ENCODE measurements around the gene NRAS.

NRAS gene

GRCh38 chr1:114677691-114678090 lies 38.9 kb downstream of the NRAS start:
- no peak for DNase-seq
- CTCF ChIA-PET = no interaction called here
- H3K9me3 Mint-ChIP-seq = no peaks in the 10 kb centered on the region
- H3K4me1 Mint-ChIP-seq = no peaks in the 10 kb centered on the region
- no peak overlapping the region for H3K27ac Mint-ChIP-seq
- H3K27me3 Mint-ChIP-seq = peaks cover 17% of the 10 kb centered on the region
- no peaks in the 10 kb centered on the region for H3K36me3 Mint-ChIP-seq
- H3K4me3 Mint-ChIP-seq = no peak overlapping the region

- Mint-ChIP-seq H3K4me1 (no peaks in the 10 kb centered on the region), H3K27me3 (peaks cover 17% of the 10 kb centered on the region), H3K9me3 (no peaks in the 10 kb centered on the region), H3K27ac (no peak overlapping the region), H3K4me3 (no peak overlapping the region), H3K36me3 (no peaks in the 10 kb centered on the region)
- no peak for DNase-seq
- CTCF ChIA-PET = no interaction called here
Measured at GRCh38 chr1:114676115-114676514, 40.5 kb downstream of the NRAS start.

- CTCF ChIA-PET = interaction anchor here (0.6 to 3.1 kb wide), 10 partner anchors 9 to 695 kb away, joined by 3 to 22 read pairs (median 3); no protein-coding TSS in a partner anchor
- no peak for DNase-seq
- Mint-ChIP-seq H3K4me3 (no peak overlapping the region), H3K4me1 (peaks cover 13% of the 10 kb centered on the region), H3K27ac (no peak overlapping the region), H3K9me3 (no peaks in the 10 kb centered on the region), H3K27me3 (peaks cover 16% of the 10 kb centered on the region), H3K36me3 (no peaks in the 10 kb centered on the region)
Measured at GRCh38 chr1:114671939-114672275, 44.7 kb downstream of the NRAS start.

- H3K4me3 Mint-ChIP-seq = no peak overlapping the region
- no peak for DNase-seq
Measured at GRCh38 chr1:114671011-114671938, 45.3 kb downstream of the NRAS start.

GRCh38 chr1:114670083-114671010 lies 46.2 kb downstream of the NRAS start:
- DNase-seq = peak; percentile 93
- H3K4me1 Mint-ChIP-seq = peaks cover 13% of the 10 kb centered on the region
- peak overlapping the region; percentile 91 for H3K4me3 Mint-ChIP-seq
- no peaks in the 10 kb centered on the region for H3K9me3 Mint-ChIP-seq
- H3K27me3 Mint-ChIP-seq = peaks cover 16% of the 10 kb centered on the region
- CTCF ChIA-PET = interaction anchor here (1.0 to 3.1 kb wide), 4 partner anchors 45 to 323 kb away, joined by 3 to 22 read pairs (median 4); no protein-coding TSS in a partner anchor
- H3K27ac Mint-ChIP-seq = peak overlapping the region; percentile 69
- H3K36me3 Mint-ChIP-seq = no peaks in the 10 kb centered on the region

More at GRCh38 chr1:114671011-114671938, 45.3 kb downstream of the NRAS start:
- CTCF ChIA-PET = interaction anchor here (0.6 to 3.1 kb wide), 10 partner anchors 10 to 694 kb away, joined by 3 to 22 read pairs (median 3); no protein-coding TSS in a partner anchor
- no peaks in the 10 kb centered on the region for H3K9me3 Mint-ChIP-seq
- H3K4me1 Mint-ChIP-seq = peaks cover 13% of the 10 kb centered on the region
- H3K36me3 Mint-ChIP-seq = no peaks in the 10 kb centered on the region
- H3K27me3 Mint-ChIP-seq = peaks cover 17% of the 10 kb centered on the region
- no peak overlapping the region for H3K27ac Mint-ChIP-seq

- H3K27me3 Mint-ChIP-seq = peaks cover 15% of the 10 kb centered on the region
- DNase-seq = no peak
- CTCF ChIA-PET = interaction anchor here (0.9 to 1.2 kb wide), 3 partner anchors 46 to 323 kb away, joined by 3 to 4 read pairs (median 3); no protein-coding TSS in a partner anchor
- no peaks in the 10 kb centered on the region for H3K36me3 Mint-ChIP-seq
- peak within 1 kb of the TSS; percentile 69 for H3K27ac Mint-ChIP-seq
- H3K4me1 Mint-ChIP-seq = peaks cover 13% of the 10 kb centered on the region
- no peaks in the 10 kb centered on the region for H3K9me3 Mint-ChIP-seq
- peak within 1 kb of the TSS; percentile 91 for H3K4me3 Mint-ChIP-seq
Measured at GRCh38 chr1:114669562-114670082, 46.9 kb downstream of the NRAS start, which contains the start of gene DENND2C. DENND2C (minus strand) TSS chr1:114670049; CDS start chr1:114625984, 44,065 bp downstream.

GRCh38 chr1:114668784-114669561 lies 47.6 kb downstream of the NRAS start:
- Mint-ChIP-seq H3K27ac (no peak overlapping the region), H3K9me3 (no peaks in the 10 kb centered on the region), H3K27me3 (peaks cover 15% of the 10 kb centered on the region), H3K36me3 (no peaks in the 10 kb centered on the region), H3K4me1 (peaks cover 13% of the 10 kb centered on the region), H3K4me3 (peak overlapping the region; percentile 91)
- CTCF ChIA-PET = interaction anchor here (0.9 to 1.0 kb wide), 2 partner anchors 103 to 322 kb away, joined by 3 to 4 read pairs; no protein-coding TSS in a partner anchor
- DNase-seq = no peak

- Mint-ChIP-seq H3K9me3 (no peaks in the 10 kb centered on the region), H3K4me1 (peaks cover 13% of the 10 kb centered on the region), H3K27me3 (peaks cover 15% of the 10 kb centered on the region), H3K36me3 (no peaks in the 10 kb centered on the region), H3K27ac (no peak overlapping the region), H3K4me3 (no peak overlapping the region)
- DNase-seq = no peak
- CTCF ChIA-PET = interaction anchor here (1.1 to 1.7 kb wide), 2 partner anchors 240 to 322 kb away, joined by 5 to 6 read pairs; no protein-coding TSS in a partner anchor
Measured at GRCh38 chr1:114668373-114668772, 48.2 kb downstream of the NRAS start.

GRCh38 chr1:114666954-114667353 lies 49.6 kb downstream of the NRAS start:
- Mint-ChIP-seq H3K27me3 (peaks cover 20% of the 10 kb centered on the region), H3K27ac (no peak overlapping the region), H3K9me3 (no peaks in the 10 kb centered on the region), H3K4me3 (no peak overlapping the region), H3K36me3 (no peaks in the 10 kb centered on the region), H3K4me1 (peaks cover 13% of the 10 kb centered on the region)
- no peak for DNase-seq
- CTCF ChIA-PET = interaction anchor here (0.6 to 1.7 kb wide), 2 partner anchors 18 to 320 kb away, joined by 3 to 6 read pairs; no protein-coding TSS in a partner anchor

GRCh38 chr1:114660238-114660637 lies 56.3 kb downstream of the NRAS start:
- Mint-ChIP-seq H3K9me3 (no peaks in the 10 kb centered on the region), H3K27me3 (peaks cover 18% of the 10 kb centered on the region), H3K36me3 (no peaks in the 10 kb centered on the region), H3K4me3 (no peak overlapping the region), H3K4me1 (no peaks in the 10 kb centered on the region), H3K27ac (no peak overlapping the region)
- DNase-seq = no peak
- CTCF ChIA-PET = no interaction called here
